HUES6 (cell line): ENCODE data around the gene MAT2B.
A peak's percentile ranks its signal among the peaks of the same experiment; 100 is the strongest.

Source experiments
- H3K27ac ChIP-seq: 2 replicates; pipeline ENCODE4 v1.7.0; 2013; ENCODE audit warnings: low read depth, mild to moderate bottlenecking, low read length, inconsistent platforms
- H3K27me3 ChIP-seq: 2 replicates; pipeline ENCODE4 v1.6.1; 2013; ENCODE audit warnings: low read length; ENCODE audit not compliant: control insufficient read depth, insufficient read depth
- H3K36me3 ChIP-seq: 2 replicates; pipeline ENCODE4 v1.6.1; 2013; ENCODE audit warnings: low read length; ENCODE audit not compliant: control insufficient read depth, insufficient read depth
- H3K4me1 ChIP-seq: 2 replicates; pipeline ENCODE4 v1.6.1; 2013; ENCODE audit warnings: low read length; ENCODE audit not compliant: control insufficient read depth, insufficient read depth
- H3K4me3 ChIP-seq: 2 replicates; pipeline ENCODE4 v1.5.1; 2013; ENCODE audit warnings: low read depth, low read length
- H3K9ac ChIP-seq: one replicate; pipeline ENCODE4 v1.6.1; 2013; ENCODE audit warnings: mild to moderate bottlenecking, low read length
- H3K9me3 ChIP-seq: 2 replicates; pipeline ENCODE4 v1.6.1; 2013; ENCODE audit warnings: low read depth, low read length; ENCODE audit not compliant: control insufficient read depth, insufficient read depth

Gene MAT2B

DNA sequence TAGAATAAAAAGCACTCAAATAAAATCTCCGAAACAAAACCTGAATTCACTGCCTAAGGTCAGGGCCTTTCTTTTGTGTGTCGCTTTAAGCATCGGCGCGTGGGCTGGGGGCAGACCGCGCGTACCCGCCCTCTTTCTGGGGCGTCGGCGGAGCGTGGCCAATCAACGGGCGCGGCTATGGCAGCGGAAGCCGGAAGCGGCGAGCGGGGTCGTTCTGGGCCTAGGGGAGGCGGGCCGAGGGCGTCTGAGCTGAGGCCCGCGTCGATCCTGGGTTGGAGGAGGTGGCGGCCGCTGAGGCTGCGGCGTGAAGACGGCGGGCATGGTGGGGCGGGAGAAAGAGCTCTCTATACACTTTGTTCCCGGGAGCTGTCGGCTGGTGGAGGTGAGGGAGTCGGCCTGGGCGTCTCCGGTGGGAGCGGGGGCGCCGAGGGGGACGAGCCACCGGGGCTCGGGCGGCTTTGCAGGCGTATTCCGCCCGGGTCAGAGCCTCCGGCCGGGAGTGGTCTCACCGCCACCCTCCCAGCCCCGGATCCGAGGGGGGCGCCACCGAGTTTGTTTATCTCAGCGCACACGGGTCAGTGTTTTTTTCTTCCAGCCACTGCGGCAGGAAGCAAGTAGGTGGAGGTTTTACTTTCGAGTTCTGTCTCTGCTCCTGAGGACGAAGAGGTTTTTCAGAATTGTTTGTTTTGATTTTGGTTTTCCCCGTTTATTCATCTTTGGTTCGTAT, at the start of gene MAT2B:
TSS of gene MAT2B (plus strand) at position 252 of the 727 bp plus-strand sequence. CDS start at position 320, 68 bp downstream.
- peak within 1 kb of the TSS; percentile 92 for H3K4me3 ChIP-seq
- peaks cover 31% of the 10 kb centered on the region for H3K4me1 ChIP-seq
- H3K9me3 ChIP-seq = no peaks in the 10 kb centered on the region

DNA sequence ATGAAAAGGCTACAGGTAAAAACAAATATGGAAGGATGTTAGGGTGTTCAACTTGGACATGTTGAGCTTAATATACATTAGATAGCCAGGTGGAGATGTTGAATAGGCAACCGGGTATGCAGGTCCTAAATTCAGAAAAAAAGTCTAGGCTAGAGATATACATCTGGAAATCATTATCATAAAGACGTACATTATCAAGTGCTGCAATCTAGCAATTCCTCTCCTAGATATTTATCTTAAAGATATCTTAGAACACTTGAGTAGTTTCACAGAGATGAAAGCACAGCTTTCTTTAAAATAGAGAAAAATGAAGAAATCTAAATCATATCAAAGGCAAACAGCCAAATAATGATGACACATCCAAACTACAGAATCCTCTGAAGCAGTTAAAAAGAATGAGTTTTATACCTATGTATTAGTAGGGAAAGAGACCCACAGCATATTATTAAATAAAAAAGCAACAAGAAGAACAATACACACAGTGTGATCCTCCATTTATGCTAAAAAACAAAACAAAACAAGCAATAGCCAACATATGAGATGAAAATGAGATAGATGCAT, 49.3 kb upstream of the MAT2B start:
- Histone ChIP-seq H3K9ac (no peak overlapping the region), H3K4me1 (no peaks in the 10 kb centered on the region), H3K27ac (no peak overlapping the region), H3K9me3 (no peaks in the 10 kb centered on the region), H3K36me3 (peaks cover 42% of the 10 kb centered on the region), H3K27me3 (no peaks in the 10 kb centered on the region), H3K4me3 (no peak overlapping the region)

More for the DNA sequence above, at the start of gene MAT2B:
- Histone ChIP-seq H3K27ac (peak within 1 kb of the TSS; percentile 97), H3K27me3 (no peaks in the 10 kb centered on the region), H3K9ac (peak within 1 kb of the TSS; percentile 90), H3K36me3 (no peaks in the 10 kb centered on the region)

DNA sequence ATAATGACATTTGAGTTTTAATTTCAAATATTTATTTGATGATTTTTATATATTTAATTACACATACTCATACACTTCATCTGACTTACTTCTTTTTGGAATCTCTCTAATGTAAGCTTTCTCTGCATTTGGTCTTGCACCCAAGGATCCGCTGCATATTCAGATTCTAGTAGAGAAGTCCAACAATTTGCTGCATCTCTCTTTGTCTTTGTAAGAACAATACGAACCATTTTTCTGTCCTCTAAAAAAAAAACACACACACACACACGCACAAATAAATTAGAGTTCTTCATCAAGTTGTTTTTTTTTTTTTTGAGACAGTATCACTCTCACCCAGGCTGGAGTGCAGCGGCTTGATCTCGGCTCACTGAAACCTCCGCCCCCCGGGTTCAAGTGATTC, 48.6 kb upstream of the MAT2B start:
- Histone ChIP-seq H3K9ac (no peak overlapping the region), H3K36me3 (peaks cover 40% of the 10 kb centered on the region), H3K4me1 (peaks cover 2% of the 10 kb centered on the region; the same call in 1 of the 2 replicates), H3K4me3 (no peak overlapping the region), H3K9me3 (no peaks in the 10 kb centered on the region), H3K27ac (no peak overlapping the region), H3K27me3 (no peaks in the 10 kb centered on the region)

DNA sequence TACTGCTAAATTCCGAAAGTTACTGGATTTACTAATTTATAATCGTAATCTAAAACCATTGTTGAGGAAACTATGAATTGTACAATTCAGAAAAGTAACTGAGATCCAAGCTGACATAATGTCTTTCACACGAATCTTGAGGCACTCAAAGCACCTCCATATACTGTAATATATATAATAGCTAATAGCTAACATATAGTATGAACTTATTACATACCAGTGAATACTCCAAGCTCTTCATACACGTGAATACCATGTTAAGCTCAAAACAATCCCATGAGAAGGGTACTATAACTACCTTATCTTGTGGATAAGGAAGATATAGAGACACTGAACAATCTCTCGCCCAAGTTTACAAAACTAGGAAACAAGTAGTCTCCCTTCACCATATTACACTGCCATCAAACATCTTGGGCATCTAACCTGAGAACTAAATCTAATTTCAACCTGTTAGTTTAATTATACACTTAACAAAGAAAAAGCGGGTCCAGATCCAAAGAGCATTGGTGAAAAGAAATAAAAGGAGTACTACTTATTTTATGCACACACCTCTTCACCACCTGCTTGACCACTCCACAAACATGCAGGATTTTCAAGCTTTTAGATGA, 46.5 kb upstream of the MAT2B start:
- H3K4me3 ChIP-seq = peak overlapping the region; percentile 92
- peak overlapping the region; percentile 96; the same call in 1 of the 2 replicates for H3K27ac ChIP-seq

DNA sequence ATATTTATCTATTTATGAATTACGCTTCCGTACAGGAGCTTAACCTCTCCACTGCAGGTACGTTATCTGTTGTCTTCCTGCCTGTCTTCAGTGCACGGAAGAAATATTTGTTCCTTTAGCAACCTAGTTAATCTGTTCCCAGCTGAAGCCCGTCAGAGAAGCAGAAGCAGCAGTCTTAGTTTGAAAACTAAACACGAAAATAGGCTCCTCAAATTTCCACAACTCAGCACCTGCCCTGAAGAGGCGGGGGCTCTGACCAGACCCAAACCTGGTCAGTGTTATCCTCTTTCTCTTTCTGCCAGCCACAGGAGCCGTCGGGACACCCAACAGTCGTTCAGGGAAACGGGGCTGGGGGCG, 46.0 kb upstream of the MAT2B start:
- Histone ChIP-seq H3K4me1 (peaks cover 5% of the 10 kb centered on the region; the same call in 1 of the 2 replicates), H3K9me3 (no peaks in the 10 kb centered on the region), H3K4me3 (peak overlapping the region; percentile 92), H3K9ac (peak overlapping the region; percentile 98), H3K27me3 (no peaks in the 10 kb centered on the region), H3K36me3 (peaks cover 27% of the 10 kb centered on the region), H3K27ac (peak overlapping the region; percentile 96)

More for the DNA sequence above, 46.5 kb upstream of the MAT2B start:
- peaks cover 24% of the 10 kb centered on the region for H3K36me3 ChIP-seq
- peak overlapping the region; percentile 98 for H3K9ac ChIP-seq
- H3K4me1 ChIP-seq = peaks cover 5% of the 10 kb centered on the region; the same call in 1 of the 2 replicates
- no peaks in the 10 kb centered on the region for H3K9me3 ChIP-seq
- H3K27me3 ChIP-seq = no peaks in the 10 kb centered on the region

DNA sequence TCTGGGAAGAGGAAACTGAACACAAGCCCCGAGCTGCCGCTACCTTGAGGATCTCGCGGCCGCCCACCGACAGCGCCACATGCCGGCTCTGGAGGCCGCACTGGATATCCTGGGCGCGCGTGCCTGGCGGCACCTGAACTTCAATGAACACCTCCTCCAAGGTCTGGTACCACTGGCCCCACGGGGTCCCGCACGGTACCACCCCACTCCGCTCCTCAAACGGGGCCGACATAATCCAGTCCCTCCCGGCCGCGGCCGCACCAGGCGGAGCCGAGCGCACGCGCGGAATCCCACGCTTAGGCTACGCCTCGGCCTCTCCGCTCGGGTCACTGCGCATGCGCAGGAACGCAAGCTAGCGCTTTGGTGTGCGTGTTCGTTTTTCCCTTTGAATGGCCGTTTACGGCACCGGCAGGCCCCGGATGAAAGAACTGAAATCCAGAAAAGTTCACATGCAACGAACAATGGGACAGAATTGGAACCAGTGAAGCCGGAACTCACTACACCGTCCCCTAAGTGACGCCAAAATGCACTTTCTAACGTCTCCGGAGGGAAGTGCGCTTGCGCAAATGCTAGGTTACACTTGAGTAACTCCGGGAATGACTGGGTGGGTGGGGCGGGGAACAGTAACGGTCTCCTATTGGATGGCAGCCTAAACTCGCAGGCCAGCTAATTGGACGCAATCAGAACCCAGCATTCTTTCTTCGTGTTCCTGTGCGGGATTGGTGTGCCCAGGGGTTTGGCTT, 45.4 kb upstream of the MAT2B start, which contains the start of gene NUDCD2:
TSS of gene NUDCD2 (minus strand) at position 284 of the 743 bp plus-strand sequence. CDS start at position 232, 52 bp downstream.
- peak within 1 kb of the TSS; percentile 92 for H3K4me3 ChIP-seq
- peak within 1 kb of the TSS; percentile 96 for H3K27ac ChIP-seq
- no peaks in the 10 kb centered on the region for H3K9me3 ChIP-seq
- peaks cover 27% of the 10 kb centered on the region for H3K36me3 ChIP-seq
- H3K9ac ChIP-seq = peak within 1 kb of the TSS; percentile 98
- peaks cover 5% of the 10 kb centered on the region; the same call in 1 of the 2 replicates for H3K4me1 ChIP-seq
- no peaks in the 10 kb centered on the region for H3K27me3 ChIP-seq

DNA sequence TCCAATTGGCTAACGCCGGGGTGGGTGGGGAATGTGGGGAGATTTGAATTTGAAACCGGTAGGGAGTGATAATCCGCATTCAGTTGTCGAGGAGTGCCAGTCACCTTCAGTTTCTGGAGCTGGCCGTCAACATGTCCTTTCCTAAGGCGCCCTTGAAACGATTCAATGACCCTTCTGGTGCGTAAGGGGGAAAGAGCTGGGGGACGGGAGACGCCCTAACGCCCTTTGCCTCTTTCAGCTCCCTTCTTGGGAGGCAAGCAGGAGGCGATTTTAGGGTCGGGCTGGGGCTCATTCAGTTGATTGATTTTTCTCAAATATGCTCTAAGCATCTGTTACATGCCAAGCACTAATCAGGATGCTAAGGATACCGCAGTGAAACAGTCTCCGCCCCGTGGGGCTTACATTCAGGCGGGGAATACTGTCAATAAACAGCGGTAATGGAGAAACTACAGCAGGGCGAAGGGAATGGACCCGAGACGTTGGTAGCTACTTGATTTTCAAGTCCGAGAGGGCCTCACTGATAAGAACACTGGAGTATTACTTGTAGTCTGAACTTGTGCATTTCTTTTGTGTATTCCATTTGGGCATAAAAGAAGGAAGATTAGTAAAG, 44.8 kb upstream of the MAT2B start, which contains the start of gene HMMR:
TSS of gene HMMR (plus strand) at position 71 of the 610 bp plus-strand sequence. CDS start at position 132, 61 bp downstream.
- Histone ChIP-seq H3K9ac (peak within 1 kb of the TSS; percentile 98), H3K4me3 (peak within 1 kb of the TSS; percentile 92), H3K27ac (peak within 1 kb of the TSS; percentile 96), H3K9me3 (no peaks in the 10 kb centered on the region), H3K4me1 (peaks cover 5% of the 10 kb centered on the region; the same call in 1 of the 2 replicates), H3K27me3 (no peaks in the 10 kb centered on the region), H3K36me3 (peaks cover 27% of the 10 kb centered on the region)

DNA sequence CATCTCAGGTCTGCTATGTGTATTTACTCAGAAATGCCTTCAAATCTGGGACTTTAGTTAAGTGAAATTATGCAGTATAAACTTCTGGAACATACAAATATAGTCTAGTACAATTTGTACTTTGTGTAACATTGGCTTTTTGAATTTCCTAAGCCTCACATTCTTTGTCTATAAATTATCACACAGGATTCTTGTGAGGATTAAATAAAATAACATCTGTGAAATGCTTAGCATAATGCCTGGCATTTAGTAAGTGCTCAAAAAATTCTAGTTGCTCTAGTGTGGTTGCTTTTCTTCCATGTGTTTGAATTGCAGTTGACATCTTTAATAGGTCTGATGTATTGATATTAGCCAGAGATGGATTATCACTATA, 42.4 kb upstream of the MAT2B start:
- Histone ChIP-seq H3K9ac (no peak overlapping the region), H3K9me3 (no peaks in the 10 kb centered on the region), H3K27ac (no peak overlapping the region), H3K27me3 (no peaks in the 10 kb centered on the region), H3K36me3 (peaks cover 35% of the 10 kb centered on the region), H3K4me3 (no peak overlapping the region), H3K4me1 (peaks cover 5% of the 10 kb centered on the region; the same call in 1 of the 2 replicates)

DNA sequence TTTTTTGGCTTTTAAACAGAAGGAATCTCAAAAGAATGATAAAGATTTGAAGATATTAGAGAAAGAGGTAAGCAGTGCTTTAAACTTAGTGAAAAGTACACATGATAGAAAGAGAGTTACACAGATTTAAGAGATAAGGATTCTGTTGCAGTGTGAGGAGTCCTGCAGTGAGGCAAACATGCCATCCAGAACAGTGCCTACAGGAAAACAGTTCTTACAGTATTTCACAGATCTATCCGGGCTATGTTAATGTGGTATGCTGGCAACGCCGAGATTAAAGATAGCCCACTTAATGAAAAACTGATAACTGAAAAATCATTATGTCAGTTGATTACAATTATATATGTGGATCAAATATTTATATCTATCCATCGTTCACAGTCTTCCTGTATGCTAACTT, 37.7 kb upstream of the MAT2B start:
- H3K4me3 ChIP-seq = no peak overlapping the region

DNA sequence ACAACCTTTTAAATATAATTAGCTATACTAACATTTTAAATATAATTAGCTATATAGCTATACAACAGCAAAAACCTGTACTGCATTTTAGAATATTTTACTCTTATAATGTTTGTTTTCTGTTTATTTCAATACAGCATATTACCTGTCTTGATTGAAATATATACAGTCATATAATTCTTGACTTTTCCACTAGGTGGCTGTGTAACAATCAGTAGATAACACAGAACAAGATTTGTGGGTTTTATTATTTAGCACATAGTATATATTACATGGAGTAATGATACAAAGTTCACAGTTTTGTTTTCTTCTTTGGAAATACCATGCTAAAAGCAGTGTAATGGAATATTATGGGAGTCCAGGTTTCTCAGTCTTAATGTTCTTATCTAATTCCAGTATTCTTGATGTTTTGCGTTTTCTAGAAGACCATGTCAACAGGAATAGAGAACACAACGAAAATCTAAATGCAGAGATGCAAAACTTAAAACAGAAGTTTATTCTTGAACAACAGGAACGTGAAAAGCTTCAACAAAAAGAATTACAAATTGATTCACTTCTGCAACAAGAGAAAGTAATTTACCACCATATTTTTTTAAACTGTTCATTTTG, 31.7 kb upstream of the MAT2B start:
- Histone ChIP-seq H3K4me3 (no peak overlapping the region), H3K27ac (no peak overlapping the region), H3K4me1 (no peaks in the 10 kb centered on the region), H3K36me3 (peaks cover 98% of the 10 kb centered on the region), H3K9me3 (no peaks in the 10 kb centered on the region), H3K27me3 (no peaks in the 10 kb centered on the region), H3K9ac (no peak overlapping the region)

More for the DNA sequence above, 37.7 kb upstream of the MAT2B start:
- no peak overlapping the region for H3K9ac ChIP-seq
- H3K9me3 ChIP-seq = no peaks in the 10 kb centered on the region
- H3K27ac ChIP-seq = no peak overlapping the region
- no peaks in the 10 kb centered on the region for H3K27me3 ChIP-seq
- H3K36me3 ChIP-seq = peaks cover 79% of the 10 kb centered on the region
- no peaks in the 10 kb centered on the region for H3K4me1 ChIP-seq
